ENCODE results near the gene TEX14. TPM values are rescaled to one million over a fixed set of nuclear protein-coding genes. Genes with fewer than 3 reads are reported as not detected.

Gene TEX14
- total and polyA plus RNA-seq, 10 of the 15 experiments (the other 5 are each of a cell fraction or from before 2014, with no cell fraction given): 0.15 to 1.3 (median 0.66) TPM

DNA sequence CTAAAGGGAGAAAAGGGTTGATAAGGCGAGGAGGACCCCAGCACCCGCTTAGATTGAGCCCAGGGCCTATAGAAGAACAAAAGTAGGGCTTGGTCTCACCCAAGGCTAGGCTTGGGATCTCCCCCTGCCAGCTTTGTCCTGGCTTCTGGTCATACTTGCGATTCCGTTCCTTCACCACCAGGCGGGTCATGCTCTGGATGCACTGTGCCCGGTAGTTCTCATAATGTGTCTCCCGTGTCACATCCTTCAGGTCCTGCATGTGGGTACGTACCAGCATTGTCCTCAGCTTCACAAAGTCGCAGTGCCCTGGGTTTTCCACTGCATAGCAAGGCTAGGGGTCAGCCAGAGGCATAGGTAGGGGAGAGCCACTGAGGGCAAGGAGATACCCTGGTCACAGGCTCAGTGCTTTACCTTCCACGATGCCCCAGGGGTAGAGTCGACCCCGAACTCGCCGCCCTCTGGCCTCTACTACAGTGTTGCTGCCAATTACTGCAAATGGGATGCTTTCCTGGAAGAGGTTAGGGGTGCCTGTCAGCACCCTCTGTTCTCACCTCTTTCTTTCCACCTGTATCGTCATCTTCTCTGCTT lies 170.9 kb downstream of the TEX14 start:
- in situ Hi-C loops (cut with MboI): loop anchor here (5.0 kb wide), 1 partner anchor 486 kb away; no protein-coding TSS in a partner anchor
- no peaks in the 10 kb centered on the region for H3K27me3 ChIP-seq (replicated peaks in 1 of 2; ENCODE audit: control insufficient read depth in 2 of 2, insufficient read depth in 2 of 2, low read length in 1 of 2)
- H3K79me2 ChIP-seq (ENCODE audit: control insufficient read depth, insufficient read depth, low read length): peaks cover 11% of the 10 kb centered on the region
- TF ChIP-seq SMC3 (IDR thresholded peaks at IDR 0.05; ENCODE audit: borderline replicate concordance, low read length) (peak; percentile 31; the same call in 1 of the 2 replicates), RAD21 (IDR thresholded peaks at IDR 0.05; ENCODE audit: insufficient read depth, low read depth, low read length) (0 out of 2 replicates have a peak, but pooled peaks have one; percentile 29), NR2F1 (conservative IDR thresholded peaks at IDR 0.05) (no peak)
- TF ChIP-seq, protein P1, sequence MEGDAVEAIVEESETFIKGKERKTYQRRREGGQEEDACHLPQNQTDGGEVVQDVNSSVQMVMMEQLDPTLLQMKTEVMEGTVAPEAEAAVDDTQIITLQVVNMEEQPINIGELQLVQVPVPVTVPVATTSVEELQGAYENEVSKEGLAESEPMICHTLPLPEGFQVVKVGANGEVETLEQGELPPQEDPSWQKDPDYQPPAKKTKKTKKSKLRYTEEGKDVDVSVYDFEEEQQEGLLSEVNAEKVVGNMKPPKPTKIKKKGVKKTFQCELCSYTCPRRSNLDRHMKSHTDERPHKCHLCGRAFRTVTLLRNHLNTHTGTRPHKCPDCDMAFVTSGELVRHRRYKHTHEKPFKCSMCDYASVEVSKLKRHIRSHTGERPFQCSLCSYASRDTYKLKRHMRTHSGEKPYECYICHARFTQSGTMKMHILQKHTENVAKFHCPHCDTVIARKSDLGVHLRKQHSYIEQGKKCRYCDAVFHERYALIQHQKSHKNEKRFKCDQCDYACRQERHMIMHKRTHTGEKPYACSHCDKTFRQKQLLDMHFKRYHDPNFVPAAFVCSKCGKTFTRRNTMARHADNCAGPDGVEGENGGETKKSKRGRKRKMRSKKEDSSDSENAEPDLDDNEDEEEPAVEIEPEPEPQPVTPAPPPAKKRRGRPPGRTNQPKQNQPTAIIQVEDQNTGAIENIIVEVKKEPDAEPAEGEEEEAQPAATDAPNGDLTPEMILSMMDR (IDR thresholded peaks at IDR 0.05 in 2 of 3, conservative IDR thresholded peaks at IDR 0.05 in 1 of 3; ENCODE audit: control insufficient read depth in 2 of 3, extremely low read depth in 1 of 3, insufficient read depth in 1 of 3, low read depth in 3 of 3, low read length in 3 of 3): peak; percentile 31 to 49 (median 44); a peak in 4 of 6 replicates
- H3K4me2 ChIP-seq (ENCODE audit: control insufficient read depth, insufficient read depth): no peak overlapping the region
- ChIA-PET POLR2A (no interaction called here), RAD21 (ENCODE audit: unreplicated experiment) (interaction anchor here (3.9 kb wide), 1 partner anchor 483 kb away, joined by 37 read pairs; no protein-coding TSS in a partner anchor), SMC1A (ENCODE audit: uncharacterized antibody, unreplicated experiment) (interaction anchor here (1.0 to 1.2 kb wide), 2 partner anchors 99 to 190 kb away, joined by 3 to 5 read pairs; no protein-coding TSS in a partner anchor), CTCF (interaction anchor here (1.0 to 2.6 kb wide), 3 partner anchors 51 to 484 kb away, joined by 6 to 13 read pairs (median 6); no protein-coding TSS in a partner anchor)
- no peaks in the 10 kb centered on the region for H3K36me3 ChIP-seq (ENCODE audit: control insufficient read depth in 2 of 2, insufficient read depth in 2 of 2, low read length in 1 of 2)
- no peak for FAIRE-seq
- no peak overlapping the region for H3K27ac ChIP-seq (ENCODE audit: control insufficient read depth, insufficient read depth)
- 74% methylated on average over 15 of the region's 15 CpGs for WGBS (ENCODE audit: insufficient coverage, insufficient replicate concordance, low lambda C conversion rate, missing lambda C conversion rate)
- intact Hi-C loops (cut with micrococcal nuclease; ENCODE audit: unreplicated experiment): no loop called here
- no peak for DNase-seq (ENCODE audit: low read depth, low spot score)
- H2AFZ ChIP-seq (ENCODE audit: control insufficient read depth, low read depth, low read length): no peak overlapping the region
- no peaks in the 10 kb centered on the region for H4K20me1 ChIP-seq (ENCODE audit: control insufficient read depth, insufficient read depth)
- H3K4me1 ChIP-seq (ENCODE audit: control insufficient read depth, insufficient read depth, low read length): peaks cover 11% of the 10 kb centered on the region
- BruUV-seq (replicated peaks): no TSS peak
- no peak for ATAC-seq
- no peak overlapping the region for H3K4me3 ChIP-seq
- H3K9me3 ChIP-seq (replicated peaks; ENCODE audit: control insufficient read depth, insufficient read depth, low read length): no peaks in the 10 kb centered on the region; the same call in 2 of the 3 replicates
- H3K9ac ChIP-seq (ENCODE audit: control insufficient read depth, insufficient read depth, low read length): no peak overlapping the region

All from GM12878 (cell line).